Measurements from ENCODE around the gene PCDHB16.
"Not testable (repeated sequence)": the region's sequence is repeated elsewhere in the genome, so short reads cannot be mapped to it uniquely, and the experiment has no call there.

PCDHB16 gene

GRCh38 chr5:141150993-141151325, 31.2 kb upstream of the PCDHB16 start:
- Histone ChIP-seq H3K4me1 (ENCODE audit: control extremely low read depth in 1 of 4, control insufficient read depth in 4 of 4, insufficient read depth in 4 of 4, low read length in 3 of 4) (no peaks in the 10 kb centered on the region), H3K27me3 (replicated peaks in 2 of 5; ENCODE audit: control insufficient read depth in 4 of 5, insufficient read depth in 5 of 5, low read length in 4 of 5) (peaks cover 5 to 29% (median 9%) of the 10 kb centered on the region in 5 experiments), H3K27ac (ENCODE audit: insufficient read depth in 1 of 2, low read depth in 1 of 2, low read length in 2 of 2, poor library complexity in 1 of 2, severe bottlenecking in 2 of 2) (no peak overlapping the region), H3K4me3 (ENCODE audit: control insufficient read depth in 1 of 7, extremely low read depth in 1 of 7, insufficient read depth in 4 of 7, low read depth in 2 of 7, low read length in 6 of 7) (no peak overlapping the region), H3K36me3 (ENCODE audit: control insufficient read depth in 4 of 4, insufficient read depth in 4 of 4, low read length in 3 of 4) (no peaks in the 10 kb centered on the region), H3K9me3 (ENCODE audit: control extremely low read depth in 1 of 5, control insufficient read depth in 4 of 5, insufficient read depth in 2 of 5, low read depth in 1 of 5, low read length in 4 of 5) (peaks cover 1 to 33% (median 22%) of the 10 kb centered on the region in 5 experiments)
- CTCF ChIA-PET = no interaction called here
- no peak for DNase-seq
- WGBS (ENCODE audit: insufficient coverage) = 27% methylated on average over 13 of the region's 13 CpGs
- POLR2A ChIA-PET = no interaction called here

GRCh38 chr5:141151632-141152031, 30.6 kb upstream of the PCDHB16 start:
- WGBS (ENCODE audit: insufficient coverage) = 24% methylated on average over 13 of the region's 41 CpGs
- H3K9me3 ChIP-seq (ENCODE audit: control extremely low read depth in 1 of 5, control insufficient read depth in 4 of 5, insufficient read depth in 2 of 5, low read depth in 1 of 5, low read length in 4 of 5) = peaks cover 1 to 39% (median 28%) of the 10 kb centered on the region in 5 experiments
- POLR2A ChIA-PET; CTCF ChIA-PET; H3K4me3 ChIP-seq (ENCODE audit: control insufficient read depth in 1 of 7, extremely low read depth in 1 of 7, insufficient read depth in 4 of 7, low read depth in 2 of 7, low read length in 6 of 7); DNase-seq; H3K27ac ChIP-seq (ENCODE audit: insufficient read depth in 1 of 2, low read depth in 1 of 2, low read length in 2 of 2, poor library complexity in 1 of 2, severe bottlenecking in 2 of 2); H3K36me3 ChIP-seq (ENCODE audit: control insufficient read depth in 4 of 4, insufficient read depth in 4 of 4, low read length in 3 of 4); H3K4me1 ChIP-seq (ENCODE audit: control extremely low read depth in 1 of 4, control insufficient read depth in 4 of 4, insufficient read depth in 4 of 4, low read length in 3 of 4): not testable (repeated sequence)
- H3K27me3 ChIP-seq (replicated peaks in 2 of 5; ENCODE audit: control insufficient read depth in 4 of 5, insufficient read depth in 5 of 5, low read length in 4 of 5) = peaks cover 5 to 36% (median 9%) of the 10 kb centered on the region in 5 experiments

- CTCF ChIA-PET; POLR2A ChIA-PET; H3K4me3 ChIP-seq (ENCODE audit: control insufficient read depth in 1 of 7, extremely low read depth in 1 of 7, insufficient read depth in 4 of 7, low read depth in 2 of 7, low read length in 6 of 7); H3K27ac ChIP-seq (ENCODE audit: insufficient read depth in 1 of 2, low read depth in 1 of 2, low read length in 2 of 2, poor library complexity in 1 of 2, severe bottlenecking in 2 of 2); H3K36me3 ChIP-seq (ENCODE audit: control insufficient read depth in 4 of 4, insufficient read depth in 4 of 4, low read length in 3 of 4); DNase-seq; H3K4me1 ChIP-seq (ENCODE audit: control extremely low read depth in 1 of 4, control insufficient read depth in 4 of 4, insufficient read depth in 4 of 4, low read length in 3 of 4): not testable (repeated sequence)
- WGBS (ENCODE audit: insufficient coverage) = 30% methylated on average over 10 of the region's 36 CpGs
- Histone ChIP-seq H3K27me3 (replicated peaks in 2 of 5; ENCODE audit: control insufficient read depth in 4 of 5, insufficient read depth in 5 of 5, low read length in 4 of 5) (peaks cover 5 to 40% (median 9%) of the 10 kb centered on the region in 5 experiments), H3K9me3 (ENCODE audit: control extremely low read depth in 1 of 5, control insufficient read depth in 4 of 5, insufficient read depth in 2 of 5, low read depth in 1 of 5, low read length in 4 of 5) (peaks cover 3 to 44% (median 33%) of the 10 kb centered on the region in 5 experiments)
Measured at GRCh38 chr5:141152096-141152495, 30.1 kb upstream of the PCDHB16 start.

- Histone ChIP-seq H3K4me3 (ENCODE audit: control insufficient read depth in 1 of 7, extremely low read depth in 1 of 7, insufficient read depth in 4 of 7, low read depth in 2 of 7, low read length in 6 of 7) (no peak overlapping the region), H3K27ac (ENCODE audit: insufficient read depth in 1 of 2, low read depth in 1 of 2, low read length in 2 of 2, poor library complexity in 1 of 2, severe bottlenecking in 2 of 2) (no peak overlapping the region), H3K9me3 (ENCODE audit: control extremely low read depth in 1 of 5, control insufficient read depth in 4 of 5, insufficient read depth in 2 of 5, low read depth in 1 of 5, low read length in 4 of 5) (peaks cover 3 to 42% (median 25%) of the 10 kb centered on the region in 5 experiments), H3K4me1 (ENCODE audit: control extremely low read depth in 1 of 4, control insufficient read depth in 4 of 4, insufficient read depth in 4 of 4, low read length in 3 of 4) (no peaks in the 10 kb centered on the region), H3K27me3 (replicated peaks in 2 of 5; ENCODE audit: control insufficient read depth in 4 of 5, insufficient read depth in 5 of 5, low read length in 4 of 5) (peaks cover 2 to 38% (median 6%) of the 10 kb centered on the region in 5 experiments), H3K36me3 (ENCODE audit: control insufficient read depth in 4 of 4, insufficient read depth in 4 of 4, low read length in 3 of 4) (no peaks in the 10 kb centered on the region)
- ChIA-PET POLR2A (no interaction called here), CTCF (no interaction called here)
- DNase-seq = no peak
- 29% methylated on average over 19 of the region's 21 CpGs for WGBS (ENCODE audit: insufficient coverage)
Measured at GRCh38 chr5:141155540-141156374, 26.4 kb upstream of the PCDHB16 start.

GRCh38 chr5:141157356-141157755, 24.8 kb upstream of the PCDHB16 start:
- H3K27ac ChIP-seq (ENCODE audit: insufficient read depth in 1 of 2, low read depth in 1 of 2, low read length in 2 of 2, poor library complexity in 1 of 2, severe bottlenecking in 2 of 2); POLR2A ChIA-PET; H3K36me3 ChIP-seq (ENCODE audit: control insufficient read depth in 4 of 4, insufficient read depth in 4 of 4, low read length in 3 of 4); CTCF ChIA-PET; DNase-seq; H3K4me3 ChIP-seq (ENCODE audit: control insufficient read depth in 1 of 7, extremely low read depth in 1 of 7, insufficient read depth in 4 of 7, low read depth in 2 of 7, low read length in 6 of 7); H3K4me1 ChIP-seq (ENCODE audit: control extremely low read depth in 1 of 4, control insufficient read depth in 4 of 4, insufficient read depth in 4 of 4, low read length in 3 of 4): not testable (repeated sequence)
- Histone ChIP-seq H3K27me3 (replicated peaks in 2 of 5; ENCODE audit: control insufficient read depth in 4 of 5, insufficient read depth in 5 of 5, low read length in 4 of 5) (peaks cover 0 to 27% (median 2%) of the 10 kb centered on the region in 5 experiments), H3K9me3 (ENCODE audit: control extremely low read depth in 1 of 5, control insufficient read depth in 4 of 5, insufficient read depth in 2 of 5, low read depth in 1 of 5, low read length in 4 of 5) (peaks cover 3 to 32% (median 17%) of the 10 kb centered on the region in 5 experiments)
- WGBS (ENCODE audit: insufficient coverage) = 36% methylated on average over 16 of the region's 38 CpGs

GRCh38 chr5:141157901-141158300, 24.3 kb upstream of the PCDHB16 start:
- WGBS (ENCODE audit: insufficient coverage) = 40% methylated on average over 13 of the region's 28 CpGs
- DNase-seq; H3K27ac ChIP-seq (ENCODE audit: insufficient read depth in 1 of 2, low read depth in 1 of 2, low read length in 2 of 2, poor library complexity in 1 of 2, severe bottlenecking in 2 of 2); H3K36me3 ChIP-seq (ENCODE audit: control insufficient read depth in 4 of 4, insufficient read depth in 4 of 4, low read length in 3 of 4); H3K4me1 ChIP-seq (ENCODE audit: control extremely low read depth in 1 of 4, control insufficient read depth in 4 of 4, insufficient read depth in 4 of 4, low read length in 3 of 4); H3K4me3 ChIP-seq (ENCODE audit: control insufficient read depth in 1 of 7, extremely low read depth in 1 of 7, insufficient read depth in 4 of 7, low read depth in 2 of 7, low read length in 6 of 7); POLR2A ChIA-PET; CTCF ChIA-PET: not testable (repeated sequence)
- peaks cover 0 to 26% (median 2%) of the 10 kb centered on the region in 5 experiments for H3K27me3 ChIP-seq (replicated peaks in 2 of 5; ENCODE audit: control insufficient read depth in 4 of 5, insufficient read depth in 5 of 5, low read length in 4 of 5)
- peaks cover 2 to 30% (median 18%) of the 10 kb centered on the region in 5 experiments for H3K9me3 ChIP-seq (ENCODE audit: control extremely low read depth in 1 of 5, control insufficient read depth in 4 of 5, insufficient read depth in 2 of 5, low read depth in 1 of 5, low read length in 4 of 5)

- Histone ChIP-seq H3K9me3 (ENCODE audit: control extremely low read depth in 1 of 5, control insufficient read depth in 4 of 5, insufficient read depth in 2 of 5, low read depth in 1 of 5, low read length in 4 of 5) (peaks cover 4 to 28% (median 19%) of the 10 kb centered on the region in 5 experiments), H3K4me3 (ENCODE audit: control insufficient read depth in 1 of 7, extremely low read depth in 1 of 7, insufficient read depth in 4 of 7, low read depth in 2 of 7, low read length in 6 of 7) (no peak within 1 kb of the TSS), H3K4me1 (ENCODE audit: control extremely low read depth in 1 of 4, control insufficient read depth in 4 of 4, insufficient read depth in 4 of 4, low read length in 3 of 4) (no peaks in the 10 kb centered on the region), H3K27ac (ENCODE audit: insufficient read depth in 1 of 2, low read depth in 1 of 2, low read length in 2 of 2, poor library complexity in 1 of 2, severe bottlenecking in 2 of 2) (no peak within 1 kb of the TSS), H3K36me3 (ENCODE audit: control insufficient read depth in 4 of 4, insufficient read depth in 4 of 4, low read length in 3 of 4) (no peaks in the 10 kb centered on the region), H3K27me3 (replicated peaks in 2 of 5; ENCODE audit: control insufficient read depth in 4 of 5, insufficient read depth in 5 of 5, low read length in 4 of 5) (peaks cover 10 to 29% (median 16%) of the 10 kb centered on the region in 5 experiments)
- ChIA-PET POLR2A (no interaction called here), CTCF (no interaction called here)
- WGBS (ENCODE audit: insufficient coverage) = 37% methylated on average over 16 of the region's 20 CpGs
- peak in 2 of 3 donors; percentile 11 to 27 for DNase-seq
Measured at GRCh38 chr5:141172381-141173204, 9.6 kb upstream of the PCDHB16 start, which contains the start of gene PCDHB7. TSS of gene PCDHB7 (plus strand) at chr5:141172644. CDS start at chr5:141172836, 192 bp downstream.

Data from common myeloid progenitor, CD34-positive (primary cell).